ENCODE results near the gene HOXC12.

DNA sequence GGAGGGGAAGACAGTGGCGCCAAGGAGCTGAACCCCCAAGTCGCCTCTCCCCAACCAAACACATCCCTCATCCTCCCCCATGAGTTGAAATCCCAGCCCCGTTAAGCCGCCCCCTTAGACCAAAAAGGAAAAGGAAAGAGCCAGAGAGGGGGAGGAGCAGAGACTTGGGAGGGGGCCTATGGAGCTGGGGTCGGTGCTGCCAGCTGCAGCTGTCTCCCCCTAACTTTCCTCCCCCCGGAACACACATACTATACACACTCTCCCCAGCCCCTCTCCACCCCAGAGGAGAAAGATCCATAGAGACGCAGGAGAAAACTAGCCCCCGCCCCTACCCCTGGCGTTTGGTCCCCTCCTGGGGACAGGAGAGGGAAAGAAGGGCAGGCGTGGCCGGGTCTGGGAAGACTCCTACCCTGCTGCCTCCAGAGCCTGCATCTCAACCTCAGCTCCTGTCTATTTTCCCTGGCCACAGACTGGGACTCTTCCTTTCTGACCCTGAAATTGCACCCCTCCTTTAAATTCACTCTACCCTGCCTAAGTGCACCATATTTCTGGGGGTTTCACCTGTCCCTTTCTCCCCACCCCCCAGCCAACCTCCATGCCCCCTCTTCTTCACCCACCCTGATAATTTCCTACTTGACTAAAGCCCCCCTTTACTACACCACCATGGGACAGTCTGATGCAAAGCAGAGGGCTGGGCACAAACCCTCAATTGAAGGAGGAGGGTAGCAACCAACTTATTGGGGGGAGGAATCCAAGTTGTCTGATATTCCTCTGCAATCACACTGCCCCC is 43.6 kb downstream of the HOXC12 start:
- TF ChIP-seq POLR2AphosphoS5 (IDR thresholded peaks at IDR 0.05; ENCODE audit: low read depth, low read length) (no peak), POLR2A (IDR thresholded peaks at IDR 0.05; ENCODE audit: low read depth, low read length) (no peak), TAF1 (IDR thresholded peaks at IDR 0.05; ENCODE audit: borderline replicate concordance, low read depth, low read length) (no peak)

Data from GM12892 (cell line).